ENCODE results near the gene OSBPL9.

DNA sequence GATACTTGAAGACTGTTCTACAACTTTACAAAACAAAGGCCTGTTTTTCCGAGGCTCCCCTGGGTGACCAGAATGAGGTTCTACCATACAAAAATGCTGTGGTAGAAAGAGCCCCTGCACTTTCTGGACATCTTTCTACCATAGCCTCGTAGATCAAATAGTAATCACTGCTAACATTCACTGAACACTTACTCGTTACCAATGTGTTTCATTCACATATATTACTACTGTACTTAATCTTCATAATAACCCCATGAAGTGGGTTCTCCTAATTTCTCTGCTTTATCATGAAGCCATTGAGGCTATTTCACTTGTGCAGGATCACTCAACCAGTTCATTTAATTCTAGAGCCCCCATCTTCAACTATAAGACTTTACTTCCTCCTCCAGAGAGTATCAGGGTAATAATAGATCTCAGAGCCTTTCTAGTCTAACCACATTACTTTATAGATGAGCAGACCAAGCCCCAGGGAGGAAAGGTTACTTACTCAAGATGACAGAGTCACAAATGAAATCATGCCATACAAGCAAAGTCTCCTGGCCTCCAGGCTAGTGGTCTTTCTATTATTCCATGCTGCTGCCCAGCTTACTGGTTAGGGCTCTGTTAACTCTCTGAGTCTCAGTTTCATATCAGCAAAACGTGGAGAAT, 46.7 kb upstream of the OSBPL9 start:
- TF ChIP-seq, protein P1, sequence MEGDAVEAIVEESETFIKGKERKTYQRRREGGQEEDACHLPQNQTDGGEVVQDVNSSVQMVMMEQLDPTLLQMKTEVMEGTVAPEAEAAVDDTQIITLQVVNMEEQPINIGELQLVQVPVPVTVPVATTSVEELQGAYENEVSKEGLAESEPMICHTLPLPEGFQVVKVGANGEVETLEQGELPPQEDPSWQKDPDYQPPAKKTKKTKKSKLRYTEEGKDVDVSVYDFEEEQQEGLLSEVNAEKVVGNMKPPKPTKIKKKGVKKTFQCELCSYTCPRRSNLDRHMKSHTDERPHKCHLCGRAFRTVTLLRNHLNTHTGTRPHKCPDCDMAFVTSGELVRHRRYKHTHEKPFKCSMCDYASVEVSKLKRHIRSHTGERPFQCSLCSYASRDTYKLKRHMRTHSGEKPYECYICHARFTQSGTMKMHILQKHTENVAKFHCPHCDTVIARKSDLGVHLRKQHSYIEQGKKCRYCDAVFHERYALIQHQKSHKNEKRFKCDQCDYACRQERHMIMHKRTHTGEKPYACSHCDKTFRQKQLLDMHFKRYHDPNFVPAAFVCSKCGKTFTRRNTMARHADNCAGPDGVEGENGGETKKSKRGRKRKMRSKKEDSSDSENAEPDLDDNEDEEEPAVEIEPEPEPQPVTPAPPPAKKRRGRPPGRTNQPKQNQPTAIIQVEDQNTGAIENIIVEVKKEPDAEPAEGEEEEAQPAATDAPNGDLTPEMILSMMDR (IDR thresholded peaks at IDR 0.05), result peak in 1 of 3 experiments; percentile 3
- TF ChIP-seq POLR2A (IDR thresholded peaks at IDR 0.05) (no peak), POLR2AphosphoS5 (IDR thresholded peaks at IDR 0.05; ENCODE audit: insufficient read depth in 1 of 2, low read depth in 1 of 2) (no peak)
